A673 (cell line): ENCODE measurements around the gene KAZN.

Experiments
- EZH2 ChIP-seq: fragments of 200-600 bp; sonication (generic); IDR thresholded peaks from 2 replicates; pipeline ENCODE4 v1.6.1; 2017; ENCODE audit warnings: borderline replicate concordance, low read depth, mild to moderate bottlenecking, mixed read lengths, antibody characterized with exemption, low read length; ENCODE audit not compliant: poor library complexity, severe bottlenecking
- TF ChIP-seq, protein P1 (sequence below): fragments of 300-800, 200-600 bp; sonication (generic); conservative IDR thresholded peaks from 2 replicates; pipeline ENCODE4 v1.5.1; 2017; ENCODE audit warnings: low read depth, mild to moderate bottlenecking, antibody characterized with exemption, low read length, moderate library complexity, mixed read lengths

DNA sequence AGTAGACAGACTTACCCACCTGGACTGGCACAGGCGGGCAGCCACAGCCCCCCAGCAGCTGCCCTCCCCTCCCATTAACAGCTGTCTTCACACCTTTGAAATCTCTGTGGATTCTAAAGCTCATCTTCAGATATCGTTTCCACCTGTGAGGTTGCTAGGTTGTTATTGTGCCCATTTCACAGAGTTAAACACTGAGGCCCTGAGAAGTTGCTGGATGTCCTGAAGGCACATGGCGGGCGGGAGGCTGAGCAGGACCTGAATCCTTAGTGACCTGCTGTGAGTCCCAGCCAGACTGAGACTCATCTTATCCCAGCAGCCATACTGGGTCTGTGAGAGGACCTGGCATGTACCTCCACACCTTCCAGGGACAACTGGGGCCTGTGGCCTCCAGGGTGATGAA is 420.3 kb downstream of the KAZN start:
- TF ChIP-seq, protein P1, sequence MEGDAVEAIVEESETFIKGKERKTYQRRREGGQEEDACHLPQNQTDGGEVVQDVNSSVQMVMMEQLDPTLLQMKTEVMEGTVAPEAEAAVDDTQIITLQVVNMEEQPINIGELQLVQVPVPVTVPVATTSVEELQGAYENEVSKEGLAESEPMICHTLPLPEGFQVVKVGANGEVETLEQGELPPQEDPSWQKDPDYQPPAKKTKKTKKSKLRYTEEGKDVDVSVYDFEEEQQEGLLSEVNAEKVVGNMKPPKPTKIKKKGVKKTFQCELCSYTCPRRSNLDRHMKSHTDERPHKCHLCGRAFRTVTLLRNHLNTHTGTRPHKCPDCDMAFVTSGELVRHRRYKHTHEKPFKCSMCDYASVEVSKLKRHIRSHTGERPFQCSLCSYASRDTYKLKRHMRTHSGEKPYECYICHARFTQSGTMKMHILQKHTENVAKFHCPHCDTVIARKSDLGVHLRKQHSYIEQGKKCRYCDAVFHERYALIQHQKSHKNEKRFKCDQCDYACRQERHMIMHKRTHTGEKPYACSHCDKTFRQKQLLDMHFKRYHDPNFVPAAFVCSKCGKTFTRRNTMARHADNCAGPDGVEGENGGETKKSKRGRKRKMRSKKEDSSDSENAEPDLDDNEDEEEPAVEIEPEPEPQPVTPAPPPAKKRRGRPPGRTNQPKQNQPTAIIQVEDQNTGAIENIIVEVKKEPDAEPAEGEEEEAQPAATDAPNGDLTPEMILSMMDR, result no peak
- no peak for TF ChIP-seq EZH2
